ENCODE data around the gene USP25.

USP25 gene

GRCh38 chr21:15839601-15840000 is 109.8 kb downstream of the USP25 start:
- no peak for DNase-seq (ENCODE audit: low read depth)
- H3K4me3 ChIP-seq (ENCODE audit: low read depth, low read length): no peak overlapping the region
- TF ChIP-seq MYC (IDR thresholded peaks at IDR 0.05; ENCODE audit: low read depth, low read length): no peak
- no peak for TF ChIP-seq MAX (IDR thresholded peaks at IDR 0.05; ENCODE audit: low read depth, low read length)
- no peak for TF ChIP-seq CTCF (IDR thresholded peaks at IDR 0.05; ENCODE audit: low read depth, low read length)
- TF ChIP-seq POLR2A (IDR thresholded peaks at IDR 0.05; ENCODE audit: extremely low read depth, insufficient read length): no peak

GRCh38 chr21:15840406-15840805 is 110.6 kb downstream of the USP25 start:
- H3K4me3 ChIP-seq (ENCODE audit: low read depth, low read length): no peak overlapping the region
- TF ChIP-seq CTCF (IDR thresholded peaks at IDR 0.05; ENCODE audit: low read depth, low read length): no peak
- no peak for TF ChIP-seq POLR2A (IDR thresholded peaks at IDR 0.05; ENCODE audit: extremely low read depth, insufficient read length)
- TF ChIP-seq MYC (IDR thresholded peaks at IDR 0.05; ENCODE audit: low read depth, low read length): no peak
- no peak for TF ChIP-seq MAX (IDR thresholded peaks at IDR 0.05; ENCODE audit: low read depth, low read length)
- DNase-seq (ENCODE audit: low read depth): no peak

DNA sequence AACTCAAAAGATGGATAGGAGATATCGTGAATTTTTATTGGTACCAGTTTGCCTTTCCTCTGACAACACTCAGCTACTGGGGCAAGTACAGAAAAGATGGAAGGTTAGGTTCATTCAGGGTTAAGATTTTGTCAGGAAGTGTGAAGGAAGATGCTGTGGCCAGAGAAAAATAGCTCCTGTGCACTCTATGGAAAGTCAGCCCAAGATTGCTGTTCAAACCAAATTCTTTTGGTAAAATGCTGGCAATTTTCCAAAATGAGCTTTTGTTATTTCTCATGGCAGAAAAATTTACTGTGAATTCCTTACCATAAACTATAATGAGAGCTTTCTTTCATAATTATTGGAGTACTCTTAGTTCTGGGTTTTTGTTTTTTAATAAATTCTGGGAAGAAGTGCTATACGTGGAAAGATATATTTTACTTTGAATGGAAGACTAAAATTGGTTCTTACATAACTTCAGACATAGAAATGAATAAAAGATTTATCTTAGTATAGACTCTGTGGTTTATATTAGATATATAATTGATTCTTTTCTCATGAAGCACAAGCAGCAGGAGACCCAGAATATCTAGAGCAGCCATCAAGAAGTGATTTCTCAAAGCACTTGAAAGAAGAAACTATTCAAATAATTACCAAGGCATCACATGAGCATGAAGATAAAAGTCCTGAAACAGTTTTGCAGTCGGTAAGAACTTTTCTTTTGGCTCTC is 112.2 kb downstream of the USP25 start:
- H3K4me3 ChIP-seq (ENCODE audit: low read depth, low read length): no peak overlapping the region
- TF ChIP-seq POLR2A (IDR thresholded peaks at IDR 0.05; ENCODE audit: extremely low read depth, insufficient read length) (no peak), CTCF (IDR thresholded peaks at IDR 0.05; ENCODE audit: low read depth, low read length) (no peak), MYC (IDR thresholded peaks at IDR 0.05; ENCODE audit: low read depth, low read length) (no peak), MAX (IDR thresholded peaks at IDR 0.05; ENCODE audit: low read depth, low read length) (no peak)
- no peak for DNase-seq (ENCODE audit: low read depth)

GRCh38 chr21:15842565-15842880 is 112.7 kb downstream of the USP25 start:
- no peak overlapping the region for H3K4me3 ChIP-seq (ENCODE audit: low read depth, low read length)
- no peak for DNase-seq (ENCODE audit: low read depth)
- no peak for TF ChIP-seq MYC (IDR thresholded peaks at IDR 0.05; ENCODE audit: low read depth, low read length)
- TF ChIP-seq POLR2A (IDR thresholded peaks at IDR 0.05; ENCODE audit: extremely low read depth, insufficient read length): no peak
- TF ChIP-seq CTCF (IDR thresholded peaks at IDR 0.05; ENCODE audit: low read depth, low read length): no peak
- TF ChIP-seq MAX (IDR thresholded peaks at IDR 0.05; ENCODE audit: low read depth, low read length): no peak

- no peak overlapping the region for H3K4me3 ChIP-seq (ENCODE audit: low read depth, low read length)
- no peak for DNase-seq (ENCODE audit: low read depth)
- TF ChIP-seq POLR2A (IDR thresholded peaks at IDR 0.05; ENCODE audit: extremely low read depth, insufficient read length) (no peak), CTCF (IDR thresholded peaks at IDR 0.05; ENCODE audit: low read depth, low read length) (no peak), MYC (IDR thresholded peaks at IDR 0.05; ENCODE audit: low read depth, low read length) (no peak), MAX (IDR thresholded peaks at IDR 0.05; ENCODE audit: low read depth, low read length) (no peak)
Observed at GRCh38 chr21:15843766-15844165, 114.0 kb downstream of the USP25 start.
